ENCODE data around the gene ANXA6.

DNA sequence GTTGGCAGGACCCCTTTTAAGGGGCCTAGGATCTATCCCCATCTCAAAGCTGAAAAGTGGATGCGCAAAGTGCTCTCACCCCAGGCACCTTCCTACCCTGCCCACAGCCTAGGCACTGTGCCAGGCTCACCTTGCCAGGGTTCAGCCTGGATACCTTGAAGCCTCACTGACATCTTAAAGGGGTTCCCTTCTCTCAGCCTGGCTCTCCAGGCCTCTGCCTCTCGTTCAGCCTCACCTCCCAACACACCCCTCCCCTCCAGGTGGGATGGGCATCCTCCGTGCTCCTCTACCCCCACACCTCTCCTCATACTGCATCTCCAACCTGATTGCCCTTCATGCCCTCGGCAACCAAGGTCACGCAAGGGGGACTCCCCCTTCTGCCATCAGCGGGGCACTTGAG is 102.2 kb downstream of the ANXA6 start:
- TF ChIP-seq, protein P1, sequence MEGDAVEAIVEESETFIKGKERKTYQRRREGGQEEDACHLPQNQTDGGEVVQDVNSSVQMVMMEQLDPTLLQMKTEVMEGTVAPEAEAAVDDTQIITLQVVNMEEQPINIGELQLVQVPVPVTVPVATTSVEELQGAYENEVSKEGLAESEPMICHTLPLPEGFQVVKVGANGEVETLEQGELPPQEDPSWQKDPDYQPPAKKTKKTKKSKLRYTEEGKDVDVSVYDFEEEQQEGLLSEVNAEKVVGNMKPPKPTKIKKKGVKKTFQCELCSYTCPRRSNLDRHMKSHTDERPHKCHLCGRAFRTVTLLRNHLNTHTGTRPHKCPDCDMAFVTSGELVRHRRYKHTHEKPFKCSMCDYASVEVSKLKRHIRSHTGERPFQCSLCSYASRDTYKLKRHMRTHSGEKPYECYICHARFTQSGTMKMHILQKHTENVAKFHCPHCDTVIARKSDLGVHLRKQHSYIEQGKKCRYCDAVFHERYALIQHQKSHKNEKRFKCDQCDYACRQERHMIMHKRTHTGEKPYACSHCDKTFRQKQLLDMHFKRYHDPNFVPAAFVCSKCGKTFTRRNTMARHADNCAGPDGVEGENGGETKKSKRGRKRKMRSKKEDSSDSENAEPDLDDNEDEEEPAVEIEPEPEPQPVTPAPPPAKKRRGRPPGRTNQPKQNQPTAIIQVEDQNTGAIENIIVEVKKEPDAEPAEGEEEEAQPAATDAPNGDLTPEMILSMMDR (optimal IDR thresholded peaks at IDR 0.05 in 1 of 3, IDR thresholded peaks at IDR 0.05 in 1 of 3, conservative IDR thresholded peaks at IDR 0.05 in 1 of 3; ENCODE audit: extremely low read depth in 1 of 3, insufficient read depth in 2 of 3, low read length in 3 of 3), result no peak
- no peak for TF ChIP-seq EZH2 (IDR thresholded peaks at IDR 0.05; ENCODE audit: low read length)
